AG08396 (cell line): ENCODE measurements around the gene RTKN.
A peak's percentile ranks its signal among the peaks of the same experiment; 100 is the strongest.
"Not testable (repeated sequence)": the region's sequence is repeated elsewhere in the genome, so short reads cannot be mapped to it uniquely, and the experiment has no call there.

ENCODE experiments used
- DNase-seq: peaks from one replicate; pipeline ENCODE4 v3.0.0; 2012; ENCODE audit warnings: low spot score, mixed read lengths

The RTKN gene

GRCh38 chr2:74438248-74438647 lies 3.5 kb downstream of the RTKN start:
- DNase-seq, result no peak

- no peak for DNase-seq
Measured at GRCh38 chr2:74436848-74437695, 4.7 kb downstream of the RTKN start.

DNA sequence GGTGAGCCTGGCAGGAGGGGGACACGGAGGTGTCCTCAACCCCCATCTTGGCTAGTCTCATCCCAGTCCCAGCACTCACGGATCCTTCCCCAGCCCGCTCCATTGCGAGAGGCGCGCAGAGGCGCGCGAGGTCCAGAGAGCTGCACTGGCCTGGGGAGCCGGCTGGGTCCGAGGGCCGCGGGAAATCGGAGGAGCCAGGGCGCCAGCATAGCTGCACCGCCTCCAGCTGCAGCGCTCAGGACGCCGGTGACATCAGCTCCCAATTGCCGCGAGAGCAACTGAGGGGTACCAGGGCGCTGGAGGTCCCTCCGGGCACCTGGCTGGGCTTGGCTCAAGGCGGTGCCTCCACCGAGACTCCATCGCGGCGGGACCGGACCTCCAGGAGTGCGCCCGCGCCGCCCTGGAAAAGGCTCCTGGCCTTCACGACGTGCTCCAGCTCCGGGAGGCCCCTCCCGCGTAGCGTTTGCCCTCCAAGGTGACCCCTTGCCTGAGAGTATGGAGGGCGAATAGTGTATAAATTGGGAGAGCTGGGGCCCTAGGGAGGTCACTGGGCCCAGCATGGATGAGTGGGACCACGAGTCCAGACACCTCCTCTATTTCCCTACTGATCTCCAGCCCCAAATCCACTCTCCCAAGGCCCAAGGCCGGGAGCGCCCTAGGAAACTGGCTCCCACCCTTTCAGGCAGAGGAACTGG lies 5.5 kb downstream of the RTKN start:
- DNase-seq, result no peak

DNA sequence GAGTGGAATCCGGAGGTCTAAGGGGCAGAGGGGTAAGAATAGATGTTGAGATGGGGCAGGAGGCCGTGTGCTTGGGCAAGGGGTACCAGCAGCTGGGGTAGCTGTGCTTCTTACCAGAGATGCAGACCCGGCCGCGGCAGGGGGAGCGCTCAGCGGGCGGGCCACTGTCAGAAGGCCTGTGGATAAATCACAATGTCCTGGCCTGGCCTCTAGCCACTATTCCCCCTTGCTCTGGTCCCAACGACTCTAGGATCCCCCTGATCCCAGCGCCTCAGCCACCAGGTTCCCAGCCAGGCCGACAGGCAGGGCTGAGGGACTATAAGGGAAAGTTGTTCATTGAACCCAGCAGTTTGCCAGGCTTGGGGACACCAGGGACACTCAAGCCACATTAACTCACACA lies 11.2 kb downstream of the RTKN start:
- DNase-seq, result no peak

DNA sequence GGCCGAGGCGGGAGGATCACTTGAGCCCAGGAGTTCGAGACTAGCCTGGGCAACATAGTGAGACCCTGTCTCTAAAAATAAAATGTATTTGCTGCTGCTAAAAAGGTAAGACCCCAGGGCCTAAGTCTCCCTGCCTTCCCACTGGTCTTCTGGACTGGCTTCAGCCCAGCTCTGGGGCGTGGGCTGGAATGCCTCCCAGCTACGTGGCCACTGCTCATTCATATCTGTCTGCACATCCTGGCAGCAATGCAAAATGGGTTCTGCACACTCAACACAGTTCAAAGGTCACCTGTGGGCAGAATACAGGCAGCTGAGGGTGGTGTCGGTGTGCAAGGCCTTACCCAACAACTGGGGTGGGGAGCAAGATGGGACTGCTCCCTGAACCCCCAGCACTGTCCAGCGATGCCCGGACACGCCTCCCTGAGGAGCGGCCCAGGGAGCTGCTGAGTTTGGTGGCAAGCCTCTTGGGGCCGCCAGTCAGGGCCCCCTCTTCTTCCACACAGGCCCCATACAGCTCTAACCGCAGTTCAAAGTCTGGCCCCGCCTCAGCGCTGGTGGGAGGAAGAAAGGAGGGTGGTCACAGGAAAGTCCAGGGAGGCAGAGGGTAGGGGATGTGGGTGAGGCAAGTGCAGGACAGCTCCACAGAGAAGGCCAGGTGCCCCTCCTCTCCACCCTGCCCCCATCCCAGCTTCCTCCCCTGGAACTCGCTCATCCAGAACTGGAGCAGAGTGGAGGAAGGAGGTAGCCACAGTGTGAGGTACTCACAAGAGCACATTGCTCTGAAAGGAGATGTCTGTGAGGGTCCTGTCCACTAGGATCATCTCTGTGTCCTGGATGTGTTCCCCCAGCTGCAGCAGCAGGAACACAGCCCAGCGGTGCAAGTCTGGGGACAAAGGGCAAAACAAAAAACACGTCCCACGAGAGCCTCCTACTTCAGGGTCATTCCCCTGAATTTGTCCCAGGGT lies 12.0 kb downstream of the RTKN start:
- no peak for DNase-seq

GRCh38 chr2:74428675-74429074 lies 13.1 kb downstream of the RTKN start:
- no peak for DNase-seq

- DNase-seq, result no peak
Measured at GRCh38 chr2:74427551-74427950, 14.2 kb downstream of the RTKN start.

GRCh38 chr2:74426181-74426758 lies 15.5 kb downstream of the RTKN start:
- no peak for DNase-seq

- no peak for DNase-seq
Measured at GRCh38 chr2:74425523-74425922, 16.2 kb downstream of the RTKN start.

GRCh38 chr2:74424995-74425406 lies 16.7 kb downstream of the RTKN start:
- DNase-seq, result no peak

- DNase-seq, result no peak
Measured at GRCh38 chr2:74424139-74424992, 17.4 kb downstream of the RTKN start.

DNA sequence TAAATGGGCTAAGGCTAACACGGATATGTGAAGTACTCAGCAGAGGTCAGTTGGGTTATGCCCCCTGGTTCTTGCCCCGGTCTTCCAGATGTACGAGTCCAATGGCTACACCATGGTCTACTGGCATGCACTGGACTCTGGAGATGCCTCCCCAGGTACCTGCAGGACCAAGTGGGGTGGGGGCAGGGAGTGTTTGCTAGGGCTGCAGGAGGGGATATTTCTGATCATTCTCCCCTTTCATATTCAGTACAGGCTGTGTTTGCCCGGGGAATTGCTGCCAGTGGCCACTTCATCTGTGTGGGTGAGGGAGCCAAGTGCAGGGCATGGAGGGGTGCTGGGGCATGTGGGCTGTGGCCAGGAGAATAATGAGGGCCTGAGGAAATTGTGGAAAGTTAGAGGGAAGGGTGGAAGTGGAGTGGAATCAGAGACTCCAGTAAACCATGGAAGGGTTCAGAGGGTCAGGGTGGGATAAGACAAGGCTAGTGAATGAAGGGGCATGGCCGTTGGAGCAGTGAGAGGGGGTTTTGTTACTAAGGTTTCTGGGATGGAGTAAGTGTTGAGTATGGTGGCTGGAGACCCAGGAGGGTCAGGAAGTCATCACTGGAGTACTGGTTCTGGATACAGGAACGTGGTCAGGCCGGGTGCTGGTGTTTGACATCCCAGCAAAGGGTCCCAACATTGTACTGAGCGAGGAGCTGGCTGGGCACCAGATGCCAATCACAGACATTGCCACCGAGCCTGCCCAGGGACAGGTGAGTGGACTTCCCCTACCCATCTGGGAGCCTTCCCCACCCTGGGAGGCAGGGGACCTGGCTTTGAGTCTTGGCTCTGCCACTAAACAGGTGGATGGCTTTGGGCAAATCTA lies 18.3 kb downstream of the RTKN start:
- DNase-seq, result no peak

GRCh38 chr2:74421221-74421870 lies 20.4 kb downstream of the RTKN start, which contains the start of the genes C2orf81 and WDR54:
TSS of gene C2orf81 (minus strand) at chr2:74421619. CDS start at chr2:74421560, 59 bp downstream.
TSS of gene WDR54 (plus strand) at chr2:74421730. CDS start at chr2:74422154, 424 bp downstream.
- peak; percentile 97 for DNase-seq

- DNase-seq, result not testable (repeated sequence)
Measured at GRCh38 chr2:74420443-74421103, 21.2 kb downstream of the RTKN start.

GRCh38 chr2:74420006-74420405 lies 21.7 kb downstream of the RTKN start:
- no peak for DNase-seq

- DNase-seq, result no peak
Measured at GRCh38 chr2:74419345-74419744, 22.4 kb downstream of the RTKN start.

GRCh38 chr2:74418312-74418711 lies 23.4 kb downstream of the RTKN start:
- no peak for DNase-seq

- no peak for DNase-seq
Measured at GRCh38 chr2:74417763-74418162, 24.0 kb downstream of the RTKN start.

DNA sequence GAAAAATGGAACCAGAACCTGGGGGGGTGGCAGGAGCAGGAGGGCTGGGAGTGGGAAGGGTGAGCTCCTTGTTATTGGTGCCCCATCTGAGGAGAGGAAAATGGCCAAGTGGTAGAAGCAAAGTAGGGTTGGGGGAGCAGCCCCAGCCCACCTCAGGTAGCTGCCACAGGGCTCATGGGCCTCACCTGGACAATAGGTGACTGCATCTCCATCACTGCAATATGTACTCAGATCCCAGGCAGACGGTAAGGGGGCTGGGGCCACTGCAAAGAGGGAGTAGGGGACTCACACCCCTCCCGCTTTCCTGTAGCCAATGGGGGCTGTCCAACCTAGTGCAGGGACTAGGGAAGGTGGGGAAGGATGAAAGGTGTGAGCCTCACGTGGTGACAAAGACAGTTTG lies 24.5 kb downstream of the RTKN start:
- DNase-seq, result no peak
